Iris pigment epithelial cell (primary cell): Measurements from ENCODE around the gene OR51E2.
A peak's percentile ranks its signal among the peaks of the same experiment; 100 is the strongest.
"Not testable (repeated sequence)": the region's sequence is repeated elsewhere in the genome, so short reads cannot be mapped to it uniquely, and the experiment has no call there.

ENCODE experiments used
- DNase-seq: peaks from one replicate; pipeline ENCODE4 v3.0.0-alpha.2; 2011; ENCODE audit warnings: low read depth

The OR51E2 gene

GRCh38 chr11:4697585-4697984 lies at the start of gene OR51E2:
OR51E2 (minus strand) TSS chr11:4697853; CDS start chr11:4682711, 15,142 bp downstream.
- DNase-seq, result peak; percentile 44

- DNase-seq, result no peak
These were observed 43.1 kb upstream of the OR51E2 start for GRCh38 chr11:4740735-4741134.

GRCh38 chr11:4727171-4727570 lies 29.5 kb upstream of the OR51E2 start:
- DNase-seq, result no peak

GRCh38 chr11:4722616-4723534 lies 25.2 kb upstream of the OR51E2 start:
- not testable (repeated sequence) for DNase-seq

GRCh38 chr11:4714300-4714699 lies 16.6 kb upstream of the OR51E2 start:
- DNase-seq, result no peak

- DNase-seq, result no peak
These were observed 15.6 kb upstream of the OR51E2 start for GRCh38 chr11:4713241-4713640.

GRCh38 chr11:4704790-4705334 lies 7.2 kb upstream of the OR51E2 start:
- no peak for DNase-seq

- no peak for DNase-seq
These were observed 6.6 kb upstream of the OR51E2 start, which contains the start of gene MMP26 for GRCh38 chr11:4704054-4704789. MMP26 (plus strand) TSS chr11:4704784.

GRCh38 chr11:4700436-4700820 lies 2.8 kb upstream of the OR51E2 start:
- DNase-seq, result no peak

- no peak for DNase-seq
These were observed 2.2 kb upstream of the OR51E2 start for GRCh38 chr11:4699697-4700435.

GRCh38 chr11:4695442-4695841 lies 2.2 kb downstream of the OR51E2 start:
- no peak for DNase-seq

GRCh38 chr11:4684631-4685285 lies 12.9 kb downstream of the OR51E2 start:
- DNase-seq, result no peak

GRCh38 chr11:4682623-4683419 lies 14.8 kb downstream of the OR51E2 start:
- DNase-seq, result peak; percentile 36

- no peak for DNase-seq
These were observed 17.3 kb downstream of the OR51E2 start for GRCh38 chr11:4680341-4680740.

GRCh38 chr11:4677948-4678347 lies 19.7 kb downstream of the OR51E2 start:
- no peak for DNase-seq

GRCh38 chr11:4673781-4674180 lies 23.9 kb downstream of the OR51E2 start:
- no peak for DNase-seq

GRCh38 chr11:4672470-4672869 lies 25.2 kb downstream of the OR51E2 start:
- peak; percentile 51 for DNase-seq

GRCh38 chr11:4671741-4672140 lies 25.9 kb downstream of the OR51E2 start:
- DNase-seq, result no peak

GRCh38 chr11:4665424-4665823 lies 32.2 kb downstream of the OR51E2 start:
- peak; percentile 38 for DNase-seq

GRCh38 chr11:4664786-4665185 lies 32.9 kb downstream of the OR51E2 start:
- peak; percentile 6 for DNase-seq

- no peak for DNase-seq
These were observed 33.5 kb downstream of the OR51E2 start for GRCh38 chr11:4664183-4664582.
